HPDE6-E6E7 (cell line): Measurements from ENCODE around the gene TRAK2.
"Not testable (repeated sequence)": the region's sequence is repeated elsewhere in the genome, so short reads cannot be mapped to it uniquely, and the experiment has no call there.

Source experiments
- DNase-seq: peaks from one replicate; pipeline ENCODE4 v3.0.0; 2011; ENCODE audit warnings: missing footprints; ENCODE audit errors: extremely low spot score

TRAK2 gene

DNA sequence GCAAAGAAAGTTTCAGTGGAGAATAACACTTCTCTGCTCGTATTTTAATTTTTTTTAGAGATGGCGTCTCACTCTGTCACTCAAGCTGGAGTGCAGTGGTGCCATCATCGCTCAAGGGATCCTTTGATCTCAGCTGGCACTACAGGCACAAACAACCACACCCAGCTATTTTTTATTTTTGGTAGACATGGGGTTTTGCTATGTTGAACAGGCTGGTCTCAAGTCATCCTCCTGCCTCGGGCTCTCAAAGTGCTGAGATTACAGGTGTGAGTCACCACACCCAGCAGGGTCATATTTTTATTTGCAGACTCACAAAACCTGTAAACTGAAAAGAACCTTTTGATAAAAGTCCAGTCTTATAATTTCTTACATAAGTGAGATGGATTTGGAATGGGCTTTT is 2.6 kb downstream of the TRAK2 start:
- no peak for DNase-seq

DNA sequence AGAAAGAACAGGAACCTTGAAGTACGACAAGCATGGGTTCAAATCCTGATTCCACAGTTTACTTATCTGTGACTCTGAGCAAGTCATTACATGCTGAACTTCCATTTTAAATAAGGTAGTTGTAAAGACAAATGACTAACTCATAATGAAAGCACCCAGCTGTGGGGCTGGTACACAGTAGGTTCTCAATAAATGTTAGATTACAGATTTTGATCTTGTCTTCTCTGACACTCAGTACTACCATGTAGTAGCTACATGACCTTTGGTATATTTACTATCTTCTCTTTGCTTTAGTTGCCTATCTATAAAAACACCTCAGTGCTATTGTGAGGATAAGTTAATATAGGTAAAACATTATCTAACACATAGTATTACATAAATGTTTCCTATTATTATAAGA is 3.2 kb downstream of the TRAK2 start:
- DNase-seq: no peak

DNA sequence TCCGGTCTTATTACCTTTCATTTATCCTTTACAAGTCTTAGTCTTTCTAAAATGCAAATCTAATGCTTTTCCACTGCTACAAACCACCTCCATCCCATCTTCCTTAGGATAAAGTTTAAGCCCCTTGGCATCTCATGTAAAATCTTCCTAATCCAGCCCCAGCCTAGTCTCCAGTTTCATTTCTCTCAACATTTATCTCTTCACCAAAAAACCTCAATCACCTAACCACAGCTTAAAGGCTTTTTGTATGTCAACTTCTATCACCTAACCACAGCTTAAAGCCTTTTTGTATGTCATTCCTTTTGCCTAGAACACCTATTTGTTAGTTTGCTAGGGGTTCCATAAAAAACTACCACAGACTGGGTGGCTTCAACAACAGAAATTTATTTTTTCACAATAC is 4.2 kb downstream of the TRAK2 start:
- no peak for DNase-seq

DNA sequence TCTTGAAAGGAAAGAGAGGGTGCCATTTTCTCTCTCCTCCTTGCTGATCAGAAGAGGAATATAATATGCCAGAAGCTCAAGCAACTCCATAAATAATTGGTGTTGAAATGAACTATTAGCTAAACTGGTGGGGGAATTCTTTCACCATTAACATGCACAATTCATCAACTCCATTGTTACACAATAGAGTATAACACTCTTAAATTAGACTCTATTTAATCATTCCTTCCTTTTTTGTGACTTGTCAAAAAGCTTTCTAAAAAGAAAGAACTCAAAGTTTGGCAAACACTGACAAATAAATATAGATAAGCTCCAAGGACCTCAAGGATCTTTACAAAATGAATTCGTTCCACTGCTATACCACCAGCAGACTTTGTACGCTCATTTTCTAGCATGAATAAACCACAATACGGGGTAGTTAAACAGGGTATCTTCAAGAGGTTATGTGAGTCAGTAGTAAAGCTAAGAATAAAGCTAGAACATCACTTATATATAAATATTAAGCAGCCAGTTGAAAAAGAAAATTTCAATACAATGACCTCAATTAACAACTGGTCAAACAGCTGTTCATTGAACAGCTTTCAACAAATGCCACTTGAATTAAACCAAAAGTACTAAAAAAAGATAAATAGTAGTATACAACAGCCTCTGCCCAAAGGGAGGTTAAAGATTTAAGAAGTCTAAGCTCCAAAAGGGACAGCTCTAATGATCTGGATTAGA is 6.4 kb downstream of the TRAK2 start:
- no peak for DNase-seq

DNA sequence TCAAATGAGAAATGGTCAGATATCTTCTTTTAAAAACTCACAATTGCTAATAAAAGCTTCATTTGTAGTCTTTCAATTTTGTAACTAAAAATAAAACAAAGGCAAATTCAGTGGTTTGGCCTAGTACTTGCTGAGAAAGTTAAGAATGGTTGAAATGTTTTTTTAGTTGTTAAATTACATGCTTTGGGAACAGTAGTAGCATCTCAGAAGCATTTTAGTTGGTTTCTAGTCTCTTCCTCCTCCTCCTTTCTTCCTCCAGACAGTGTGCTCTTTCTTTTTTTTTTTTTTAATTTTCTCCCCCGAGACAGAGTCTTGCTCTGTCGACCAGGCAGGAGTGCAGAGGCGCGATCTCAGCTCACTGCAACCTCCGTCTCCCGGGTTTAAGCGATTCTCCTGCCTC is 9.8 kb downstream of the TRAK2 start:
- DNase-seq: no peak

DNA sequence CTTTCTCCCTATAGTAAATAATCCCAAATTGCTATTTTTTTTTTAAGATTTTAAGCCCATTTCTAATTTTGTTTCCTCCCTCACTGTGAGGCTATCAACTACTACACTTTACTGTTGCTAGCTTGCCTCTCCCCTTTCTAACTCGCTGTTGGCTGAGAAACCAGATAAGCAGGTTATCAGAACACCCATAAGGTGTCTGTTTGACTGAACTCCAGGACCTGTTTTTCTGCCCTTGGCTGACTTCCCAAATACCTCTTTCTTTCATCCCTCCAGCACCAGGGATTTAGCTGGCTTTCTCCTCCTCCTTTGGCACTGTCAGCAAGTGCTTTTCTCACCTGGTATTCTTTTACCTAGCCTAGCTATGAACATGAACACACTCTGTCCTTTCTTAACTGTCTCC is 11.1 kb downstream of the TRAK2 start:
- DNase-seq: peak; percentile 60

DNA sequence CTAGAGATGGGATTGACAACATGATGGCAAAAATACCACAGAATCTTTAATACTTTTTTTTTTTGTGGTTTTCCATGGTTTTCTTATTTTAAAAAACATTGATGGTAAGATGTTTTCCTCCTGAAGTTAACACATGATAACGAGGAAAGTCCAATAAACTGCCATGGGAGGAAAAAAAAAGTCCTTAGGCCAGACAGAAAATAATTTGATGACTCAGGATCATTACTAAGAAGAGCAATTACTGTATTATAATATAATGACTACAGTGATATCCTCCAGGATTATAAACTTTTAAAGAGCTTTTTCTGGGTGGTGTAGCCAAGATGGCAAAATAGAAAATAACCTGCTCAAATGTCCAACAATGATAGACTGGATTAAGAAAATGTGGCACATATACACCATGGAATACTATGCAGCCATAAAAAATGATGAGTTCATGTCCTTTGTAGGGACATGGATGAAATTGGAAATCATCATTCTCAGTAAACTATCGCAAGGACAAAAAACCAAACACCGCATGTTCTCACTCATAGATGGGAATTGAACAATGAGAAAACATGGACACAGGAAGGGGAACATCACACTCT is 11.8 kb downstream of the TRAK2 start:
- DNase-seq: not testable (repeated sequence)

DNA sequence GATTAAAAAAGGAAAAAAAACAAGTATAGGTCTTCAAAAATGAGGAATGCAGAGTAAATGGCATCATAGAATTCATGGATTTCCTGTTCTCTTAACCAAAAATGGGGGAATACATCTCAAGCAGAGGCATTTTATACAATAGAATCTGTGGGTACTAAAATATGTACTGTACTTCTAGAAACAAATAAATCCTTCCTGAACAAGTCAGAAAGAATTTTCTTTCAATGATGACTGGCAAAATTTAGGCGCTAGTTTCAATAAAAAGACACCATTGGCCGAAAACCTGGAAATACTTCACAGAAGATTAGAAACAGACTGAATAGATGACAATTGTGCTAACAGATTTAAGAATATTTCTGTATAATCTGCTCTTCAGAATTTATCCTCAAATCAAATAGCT is 15.1 kb downstream of the TRAK2 start:
- no peak for DNase-seq

DNA sequence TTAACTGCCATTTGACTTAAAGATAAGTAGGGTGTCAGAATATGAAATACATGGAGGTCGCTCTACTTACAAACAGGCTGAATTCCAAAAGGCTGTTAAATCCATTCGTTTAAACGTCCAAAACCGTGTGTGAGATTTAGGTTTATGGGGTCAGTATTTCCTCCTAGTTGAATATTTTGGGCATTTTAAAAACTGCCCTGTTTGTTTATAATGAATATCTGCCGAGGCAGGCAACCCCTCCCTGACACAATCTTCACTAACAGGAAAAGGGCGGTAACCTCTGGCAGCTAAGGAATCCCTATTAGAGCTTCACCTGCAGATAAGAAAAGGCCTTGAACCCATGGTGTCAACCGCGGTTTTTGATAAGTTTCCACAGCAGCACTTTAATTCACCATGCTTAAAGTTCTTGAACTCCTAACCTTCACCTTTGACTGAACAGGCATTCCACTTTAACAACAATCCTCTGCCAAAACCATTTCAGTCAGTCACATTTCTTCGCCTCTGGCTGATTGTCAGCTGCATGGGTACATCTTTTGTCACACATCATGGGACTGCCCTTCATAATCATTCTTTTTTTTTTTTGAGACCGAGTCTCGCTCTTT is 17.8 kb downstream of the TRAK2 start:
- DNase-seq: no peak

DNA sequence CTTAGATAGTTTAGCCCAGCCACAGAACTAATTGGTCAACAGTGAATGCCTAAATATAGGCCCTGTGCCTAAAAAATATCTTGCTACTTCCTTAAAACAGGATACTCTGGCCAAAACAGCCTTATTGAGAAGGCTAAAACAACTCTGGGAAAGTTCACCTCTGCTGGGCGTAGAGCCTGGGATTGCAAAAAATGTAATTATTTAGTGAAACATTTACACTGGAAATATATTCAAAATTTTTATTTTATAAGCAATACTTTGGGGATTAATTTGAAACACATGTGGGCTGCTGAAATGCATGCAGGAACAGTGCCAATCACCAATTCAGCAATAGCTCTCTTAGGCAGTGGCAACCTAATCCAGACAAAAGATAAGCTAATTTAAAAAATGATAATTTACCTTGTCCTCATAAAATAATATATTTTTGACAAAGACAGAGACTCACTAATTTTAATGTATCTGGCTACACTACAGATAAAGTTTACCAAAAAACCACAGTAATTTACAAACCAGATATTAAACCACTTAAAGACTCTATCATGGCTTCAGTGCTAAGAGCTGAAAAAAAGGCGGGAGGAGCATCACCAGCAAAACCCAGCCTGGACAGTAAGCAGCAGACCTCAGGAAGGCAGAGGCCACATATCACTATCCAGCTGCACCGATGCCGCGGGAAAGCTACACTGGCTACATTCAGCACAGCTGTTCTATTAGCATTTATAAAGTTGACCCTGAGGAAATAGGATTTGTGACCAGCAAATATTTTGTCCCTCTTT is 18.5 kb downstream of the TRAK2 start:
- DNase-seq: no peak

DNA sequence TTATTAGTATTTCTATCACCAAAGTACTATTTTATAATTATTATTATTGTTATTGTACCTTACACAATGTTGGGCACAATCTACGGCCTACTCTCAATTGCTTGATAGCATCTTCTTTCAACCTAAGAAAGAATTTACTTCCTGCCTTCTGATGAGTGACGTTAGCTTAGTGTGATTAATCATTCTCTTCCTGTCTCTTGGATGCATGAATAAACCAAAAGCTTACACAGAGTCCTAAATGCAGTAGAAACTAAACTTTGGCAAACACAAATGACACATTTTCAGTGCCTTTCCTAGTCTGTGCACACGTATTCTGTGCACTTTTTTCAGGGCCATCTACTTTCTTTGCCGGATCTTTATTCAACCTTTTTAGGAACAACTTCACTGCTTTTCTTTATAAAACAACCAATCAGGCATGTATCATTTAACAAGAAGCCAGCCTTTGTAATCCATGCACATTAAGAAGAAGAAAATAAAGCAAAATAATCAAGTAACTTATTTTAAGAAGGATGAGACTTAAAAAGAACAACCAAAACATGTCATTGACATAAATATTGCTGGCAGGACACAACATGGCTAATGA is 19.1 kb downstream of the TRAK2 start:
- no peak for DNase-seq

DNA sequence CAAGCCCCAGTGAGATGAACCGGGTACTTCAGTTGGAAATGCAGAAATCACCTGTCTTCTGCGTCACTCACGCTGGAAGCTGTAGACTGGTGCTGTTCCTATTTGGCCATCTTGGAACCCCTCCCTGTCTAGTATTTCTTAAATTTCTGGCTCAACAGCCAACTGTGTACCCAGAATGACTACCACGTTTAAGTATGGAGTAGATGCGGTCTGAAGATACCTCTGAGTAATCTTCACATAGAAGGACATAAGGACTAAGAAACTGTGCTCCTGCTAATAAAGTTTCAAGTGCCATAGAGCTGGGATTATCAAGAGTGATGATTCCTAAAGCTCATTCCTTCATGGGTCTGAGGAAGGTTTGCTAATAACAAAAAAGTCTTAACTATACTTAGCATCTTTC is 20.4 kb downstream of the TRAK2 start:
- no peak for DNase-seq

DNA sequence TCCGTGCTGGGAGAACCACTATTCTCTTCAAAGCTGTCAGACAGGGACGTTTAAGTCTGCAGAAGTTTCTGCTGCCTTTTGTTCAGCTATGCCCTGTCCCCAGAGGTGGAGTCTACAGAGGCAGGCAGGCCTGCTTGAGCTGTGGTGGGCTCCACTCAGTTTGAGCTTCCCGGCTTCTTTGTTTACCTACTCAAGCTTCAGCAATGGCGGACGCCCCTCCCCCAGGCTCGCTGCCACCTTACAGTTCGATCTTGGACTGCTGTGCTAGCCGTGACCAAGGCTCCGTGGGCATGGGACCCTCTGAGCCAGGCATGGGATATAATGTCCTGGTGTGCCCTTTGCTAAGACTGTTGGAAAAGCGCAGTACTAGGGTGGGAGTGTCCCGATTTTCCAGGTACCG is 20.9 kb downstream of the TRAK2 start:
- not testable (repeated sequence) for DNase-seq

DNA sequence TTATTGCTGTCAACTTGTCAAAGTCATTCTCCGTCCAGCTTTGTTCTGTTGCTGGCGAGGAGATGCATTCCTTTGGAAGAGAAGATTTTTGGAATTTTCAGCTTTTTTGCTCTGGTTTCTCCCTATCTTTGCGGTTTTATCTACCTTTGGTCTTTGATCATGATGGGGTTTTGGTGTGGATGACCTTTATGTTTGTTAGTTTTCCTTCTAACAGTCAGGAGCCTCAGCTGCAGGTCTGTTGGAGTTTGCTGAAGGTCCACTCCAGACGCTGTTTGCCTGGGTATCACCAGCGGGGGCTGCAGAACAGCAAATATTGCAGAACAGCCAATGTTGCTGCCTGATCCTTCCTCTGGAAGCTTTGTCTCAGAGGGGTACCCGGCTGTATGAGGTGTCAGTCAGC is 21.4 kb downstream of the TRAK2 start:
- not testable (repeated sequence) for DNase-seq

DNA sequence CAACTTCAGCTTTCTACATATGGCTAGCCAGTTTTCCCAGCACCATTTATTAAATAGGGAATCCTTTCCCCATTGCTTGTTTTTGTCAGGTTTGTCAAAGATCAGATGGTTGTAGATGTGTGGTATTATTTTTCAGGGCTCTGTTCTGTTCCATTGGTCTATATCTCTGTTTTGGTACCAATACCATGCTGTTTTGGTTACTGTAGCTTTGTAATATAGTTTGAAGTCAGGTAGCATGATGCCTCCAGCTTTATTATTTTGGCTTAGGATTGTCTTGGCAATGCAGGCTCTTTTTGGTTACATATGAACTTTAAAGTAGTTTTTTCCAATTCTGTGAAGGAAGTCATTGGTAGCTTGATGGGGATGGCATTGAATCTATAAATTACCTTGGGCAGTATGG is 22.9 kb downstream of the TRAK2 start:
- DNase-seq: not testable (repeated sequence)

DNA sequence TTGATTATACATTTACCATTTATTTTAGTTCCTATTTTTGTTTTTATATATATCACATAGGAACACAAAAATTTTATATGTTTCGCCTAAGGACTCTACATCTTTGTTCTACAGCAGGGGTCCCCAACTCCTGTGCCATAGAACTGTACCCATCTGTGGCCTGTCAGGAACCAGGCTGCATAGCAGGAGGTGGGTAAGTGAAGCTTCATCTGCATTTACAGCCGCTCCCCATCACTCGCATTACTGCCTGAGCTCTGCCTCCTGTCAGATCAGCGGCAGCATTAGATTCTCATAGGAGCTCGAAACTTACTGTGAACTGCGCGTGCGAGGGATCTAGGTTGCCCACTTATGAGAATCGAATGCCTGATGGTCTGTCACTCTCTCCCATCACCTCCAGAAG is 25.3 kb downstream of the TRAK2 start:
- DNase-seq: no peak

DNA sequence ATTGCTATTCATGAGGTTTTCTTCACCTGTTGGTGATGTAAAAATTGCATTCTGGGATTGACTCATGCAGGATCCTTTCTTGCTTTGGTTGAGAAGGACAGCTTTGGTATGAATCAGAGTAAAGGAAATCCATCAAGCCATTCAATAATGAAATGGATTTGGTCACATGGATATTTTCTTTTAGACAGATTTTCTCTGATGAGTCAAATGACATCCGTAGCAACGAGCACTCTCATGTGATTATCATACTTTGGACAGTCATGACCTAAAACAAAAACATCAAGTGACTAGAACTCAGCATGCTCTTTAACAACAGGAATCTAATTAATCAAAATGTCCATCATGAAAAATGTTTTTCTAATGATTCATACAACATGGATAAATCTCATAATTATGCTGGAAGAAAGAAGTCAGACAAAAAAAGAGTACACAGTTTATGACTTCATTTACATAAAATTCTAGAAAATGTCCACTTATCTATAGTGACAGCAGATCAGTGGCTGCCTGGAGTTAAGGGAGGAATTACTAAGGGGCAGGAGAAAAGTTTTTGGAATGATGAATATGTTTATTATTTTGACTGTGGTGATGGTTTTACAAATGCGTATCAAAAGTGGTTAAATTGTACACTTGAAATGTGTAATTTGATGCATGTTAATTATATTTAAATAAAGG is 30.7 kb downstream of the TRAK2 start:
- DNase-seq: peak; percentile 27

DNA sequence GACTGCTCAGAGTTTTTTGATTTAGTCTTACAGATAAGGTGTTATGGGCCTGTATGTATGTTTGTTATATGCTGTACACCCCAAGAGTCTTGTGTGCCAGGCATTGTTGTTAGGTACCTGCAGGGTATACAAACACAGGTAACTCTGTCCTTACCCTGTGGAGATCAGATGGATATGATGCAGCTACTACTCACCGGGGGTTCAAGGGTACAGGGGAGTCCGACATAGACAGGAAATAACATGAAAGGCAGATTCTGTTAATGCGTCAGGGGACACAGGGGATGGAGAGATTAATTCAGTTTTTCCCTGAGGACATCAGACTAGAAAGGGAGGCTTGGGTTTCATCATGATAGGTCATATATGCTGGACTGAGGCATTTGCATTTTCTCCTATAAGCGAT is 31.3 kb downstream of the TRAK2 start:
- no peak for DNase-seq

DNA sequence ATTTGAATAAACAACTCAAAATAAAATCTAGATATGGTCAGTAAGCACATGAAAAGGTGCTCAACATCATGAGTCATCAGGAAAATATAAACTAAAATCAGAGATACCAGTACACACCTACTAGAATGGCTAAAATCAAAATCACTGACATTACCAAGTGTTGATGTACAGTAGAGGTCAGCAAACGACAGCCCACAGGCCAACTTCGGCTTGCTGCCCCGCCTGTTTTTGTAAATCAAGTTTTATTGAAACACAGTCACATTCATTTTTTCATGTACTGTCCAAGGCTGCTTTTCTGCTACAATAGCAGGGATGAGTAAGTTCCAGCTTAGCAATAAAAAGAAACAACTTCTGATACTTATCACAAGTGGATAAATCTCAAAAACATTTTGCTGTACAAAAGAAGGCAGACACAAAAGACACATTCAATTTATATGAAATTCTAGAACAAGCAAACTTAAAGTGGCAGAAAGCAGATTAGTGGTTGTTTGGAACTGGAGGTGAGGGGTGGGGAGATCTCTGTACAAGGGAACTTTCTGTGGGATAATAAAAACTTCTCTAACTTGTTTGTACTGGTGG is 32.1 kb downstream of the TRAK2 start:
- no peak for DNase-seq

DNA sequence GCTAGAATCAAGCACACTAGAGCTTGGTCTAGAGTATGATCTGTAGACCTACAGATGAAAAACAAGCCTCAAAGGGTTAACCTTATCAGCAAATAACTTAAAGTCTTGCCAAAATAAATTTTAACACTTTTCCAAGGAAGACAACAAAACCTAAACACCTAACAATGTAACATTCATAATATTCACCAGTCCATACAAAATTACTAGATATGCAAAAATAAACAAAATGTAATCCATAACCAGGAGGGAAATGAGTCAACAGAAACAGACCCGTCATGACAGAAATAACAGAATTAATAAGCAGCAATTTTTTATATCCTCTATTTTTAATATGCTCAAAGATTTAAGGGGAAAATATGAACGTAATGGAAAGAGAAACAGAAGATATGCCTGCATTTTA is 36.1 kb downstream of the TRAK2 start:
- DNase-seq: no peak
